ENCODE measurements around the gene AVPR2.

DNA sequence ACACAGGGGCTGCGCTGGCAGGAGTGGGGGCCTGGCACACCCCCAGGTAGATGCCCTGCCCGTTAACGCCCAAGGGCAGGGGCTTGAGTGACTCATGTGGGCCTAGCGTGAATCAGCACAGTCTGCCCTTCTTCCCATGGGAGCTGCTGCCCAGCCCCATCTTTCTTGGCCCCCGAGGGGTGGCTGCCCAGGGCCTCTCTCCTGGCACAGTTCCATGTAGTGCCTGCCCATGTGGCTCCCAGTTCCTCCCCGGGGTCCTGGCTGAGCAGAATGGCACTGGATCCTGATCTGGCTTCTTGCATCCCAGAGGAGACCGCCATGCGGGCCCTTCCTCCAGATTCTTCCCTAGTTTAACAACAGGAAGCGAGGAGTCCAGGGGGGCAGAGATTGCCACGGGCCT, 2.1 kb upstream of the AVPR2 start:
- no peak for TF ChIP-seq CTCF (conservative IDR thresholded peaks at IDR 0.05 in 1 of 2, IDR thresholded peaks at IDR 0.05 in 1 of 2; ENCODE audit: low read depth in 1 of 2, low read length in 2 of 2)
- TF ChIP-seq EZH2 (IDR thresholded peaks at IDR 0.05; ENCODE audit: low read length, missing control alignments), result no peak

Data from fibroblast of lung (primary cell).